ENCODE results near the gene UGT1A8.

UGT1A8 gene

DNA sequence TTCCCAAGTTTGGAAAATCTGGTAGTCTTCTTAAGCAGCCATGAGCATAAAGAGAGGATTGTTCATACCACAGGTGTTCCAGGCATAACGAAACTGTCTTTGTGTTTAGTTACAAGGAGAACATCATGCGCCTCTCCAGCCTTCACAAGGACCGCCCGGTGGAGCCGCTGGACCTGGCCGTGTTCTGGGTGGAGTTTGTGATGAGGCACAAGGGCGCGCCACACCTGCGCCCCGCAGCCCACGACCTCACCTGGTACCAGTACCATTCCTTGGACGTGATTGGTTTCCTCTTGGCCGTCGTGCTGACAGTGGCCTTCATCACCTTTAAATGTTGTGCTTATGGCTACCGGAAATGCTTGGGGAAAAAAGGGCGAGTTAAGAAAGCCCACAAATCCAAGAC lies 154.7 kb downstream of the UGT1A8 start:
- no peak for DNase-seq

DNA sequence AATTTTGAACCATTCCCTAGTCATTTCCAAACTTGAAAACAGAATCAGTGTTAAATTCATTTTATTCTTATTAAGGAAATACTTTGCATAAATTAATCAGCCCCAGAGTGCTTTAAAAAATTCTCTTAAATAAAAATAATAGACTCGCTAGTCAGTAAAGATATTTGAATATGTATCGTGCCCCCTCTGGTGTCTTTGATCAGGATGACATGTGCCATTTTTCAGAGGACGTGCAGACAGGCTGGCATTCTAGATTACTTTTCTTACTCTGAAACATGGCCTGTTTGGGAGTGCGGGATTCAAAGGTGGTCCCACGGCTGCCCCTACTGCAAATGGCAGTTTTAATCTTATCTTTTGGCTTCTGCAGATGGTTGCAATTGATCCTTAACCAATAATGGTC lies 155.2 kb downstream of the UGT1A8 start:
- DNase-seq = no peak

DNA sequence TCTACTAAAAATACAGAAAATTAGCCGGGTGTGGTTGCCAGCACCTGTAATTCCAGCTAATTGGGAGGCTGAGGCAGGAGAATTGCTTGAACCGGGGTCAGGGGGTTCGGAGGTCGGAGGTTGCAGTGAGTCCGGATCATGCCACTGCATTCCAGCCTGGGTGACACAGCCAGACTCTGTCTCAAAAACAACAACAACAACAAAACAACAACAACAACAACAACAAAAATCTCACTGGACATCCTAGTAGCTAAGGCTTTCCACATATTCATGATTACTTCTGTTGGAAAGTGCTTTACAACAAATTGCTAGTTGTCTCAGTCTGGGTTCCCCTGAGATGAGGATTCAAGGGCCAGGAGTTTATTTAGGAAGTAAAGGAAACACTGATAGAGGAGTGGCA lies 156.4 kb downstream of the UGT1A8 start:
- no peak for DNase-seq

DNA sequence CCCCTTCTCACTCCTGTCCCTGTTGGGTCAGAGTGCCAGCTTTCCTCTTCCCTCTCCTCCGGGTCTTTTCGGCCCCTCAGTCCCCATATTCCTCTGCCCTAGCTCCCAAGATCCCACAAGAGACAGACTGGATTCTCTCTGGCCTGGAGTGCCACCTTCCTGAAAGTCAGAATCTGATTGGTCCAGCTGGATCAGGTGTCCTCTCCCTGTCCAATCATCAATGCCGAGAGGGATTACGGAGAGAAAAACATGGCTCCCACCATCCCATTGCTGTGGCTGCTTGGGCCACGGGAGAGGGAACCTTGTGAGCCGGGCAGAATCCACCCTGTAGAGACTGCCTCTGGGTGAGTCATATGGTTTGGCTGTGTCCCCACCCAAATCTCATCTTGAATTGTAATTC lies 158.0 kb downstream of the UGT1A8 start:
- DNase-seq = no peak

DNA sequence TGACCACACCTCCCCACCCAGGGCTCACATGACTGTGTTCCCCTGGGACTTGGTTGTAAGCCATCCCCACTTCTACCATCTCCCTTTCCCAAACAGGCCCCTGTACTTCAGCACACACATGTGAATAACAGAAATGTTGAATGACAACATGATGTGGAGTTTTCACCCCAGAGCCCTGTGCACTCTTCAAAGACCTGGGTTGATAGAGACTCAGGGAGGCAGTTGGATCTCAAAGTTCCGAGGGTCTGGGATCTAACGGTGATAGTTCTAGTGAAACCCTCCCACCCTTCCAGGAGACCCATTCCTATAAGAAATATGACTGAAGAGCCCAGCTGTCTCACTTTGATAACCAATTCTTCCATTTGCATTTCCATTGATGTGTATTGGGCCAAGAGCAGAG lies 160.6 kb downstream of the UGT1A8 start, which contains the start of gene MROH2A:
Gene MROH2A, plus strand, starts transcription at position 301 of the 400 bp plus-strand sequence. CDS start 1,029 bp downstream, outside the sequence.
- no peak for DNase-seq

DNA sequence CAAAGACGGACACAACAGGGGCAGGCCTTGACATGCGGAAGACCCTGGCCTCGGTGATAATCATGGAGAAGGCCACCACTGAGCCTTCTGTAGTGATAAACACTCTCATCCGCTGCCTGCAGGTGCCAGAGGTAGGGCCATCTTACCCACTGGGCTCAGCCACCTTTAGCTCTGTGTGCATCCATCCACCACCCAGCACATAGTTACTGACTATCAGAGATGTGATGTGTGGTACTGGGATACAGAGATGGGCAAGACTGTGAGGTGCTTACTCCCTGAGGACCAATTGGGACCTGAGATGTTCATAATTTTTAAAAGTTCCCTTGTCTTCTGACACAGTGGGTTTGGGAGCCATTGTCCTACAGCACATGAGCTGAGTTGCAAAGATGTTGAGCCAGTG lies 162.3 kb downstream of the UGT1A8 start:
- DNase-seq = no peak

DNA sequence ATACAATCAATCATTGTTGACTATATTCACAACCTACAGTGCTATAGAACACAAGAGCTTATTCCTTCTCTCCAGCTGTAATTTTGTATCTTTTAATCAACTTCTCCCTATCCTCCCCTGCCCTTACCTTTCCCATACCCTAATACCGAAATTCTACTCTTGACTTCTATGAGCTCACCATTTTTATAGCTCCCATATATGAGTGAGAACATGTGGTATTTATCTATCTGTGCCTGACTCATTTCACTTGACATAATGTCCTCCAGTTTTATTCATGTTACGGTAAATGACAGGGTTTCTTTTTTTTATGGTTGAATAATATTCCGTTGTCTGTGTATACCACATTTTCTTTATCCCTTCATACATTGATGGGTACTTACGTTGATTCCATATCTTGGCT lies 163.3 kb downstream of the UGT1A8 start:
- no peak for DNase-seq

DNA sequence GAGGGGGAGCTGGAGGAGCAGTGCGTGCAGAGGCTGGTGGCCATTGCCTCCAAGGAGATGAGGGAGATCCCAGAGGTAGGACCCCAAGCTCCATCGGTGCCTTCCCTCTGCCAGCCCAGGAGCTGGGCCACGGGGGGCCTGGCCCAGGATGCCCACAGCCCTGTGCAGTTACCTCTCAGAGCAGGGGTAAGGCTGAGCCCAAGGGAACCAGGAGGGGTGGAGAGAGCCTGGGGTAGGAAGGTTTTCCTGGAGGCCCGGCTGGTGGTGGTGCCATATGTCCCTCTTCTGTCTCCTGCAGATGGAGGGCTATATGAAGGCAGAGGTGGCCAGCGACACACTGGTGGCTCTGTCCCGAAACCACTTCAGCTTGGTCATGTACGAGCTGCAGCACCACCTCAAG lies 172.1 kb downstream of the UGT1A8 start:
- DNase-seq = no peak

DNA sequence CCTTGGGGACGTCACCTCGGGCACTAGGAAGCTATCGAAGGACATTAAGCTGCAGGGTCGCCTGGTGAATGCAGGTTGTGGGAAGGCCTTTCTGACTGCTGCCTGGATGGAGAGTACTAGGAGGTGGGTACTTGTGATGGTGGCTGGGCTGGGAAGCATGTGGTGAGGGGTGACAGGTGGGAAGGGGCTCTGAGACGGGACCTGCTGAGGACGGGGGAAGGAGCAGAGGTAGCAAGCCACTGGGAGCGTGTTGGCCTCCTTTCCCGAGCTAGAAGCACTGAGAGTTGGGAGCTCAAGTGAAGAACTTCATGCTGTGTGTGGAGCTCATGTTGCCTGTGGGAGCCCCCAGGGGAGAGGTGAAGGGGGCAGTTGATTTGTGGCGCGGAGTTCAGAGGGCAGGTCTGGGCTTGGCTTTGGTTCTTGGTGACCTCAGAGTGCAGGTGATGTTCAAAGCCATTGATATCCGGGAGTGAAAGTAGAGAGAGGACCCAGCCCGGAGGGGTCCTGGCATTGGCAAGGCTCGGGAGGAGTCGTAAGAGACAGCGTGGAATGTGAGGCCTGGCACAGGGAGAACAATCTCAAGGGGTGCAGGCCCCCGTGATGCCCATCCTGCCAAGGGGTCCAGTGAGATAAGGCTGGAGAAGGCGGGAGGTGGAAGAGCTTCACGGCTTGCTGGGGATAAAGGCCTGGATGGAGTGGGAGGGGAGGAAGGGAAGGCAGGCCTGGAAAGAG lies 173.9 kb downstream of the UGT1A8 start:
- DNase-seq = no peak

DNA sequence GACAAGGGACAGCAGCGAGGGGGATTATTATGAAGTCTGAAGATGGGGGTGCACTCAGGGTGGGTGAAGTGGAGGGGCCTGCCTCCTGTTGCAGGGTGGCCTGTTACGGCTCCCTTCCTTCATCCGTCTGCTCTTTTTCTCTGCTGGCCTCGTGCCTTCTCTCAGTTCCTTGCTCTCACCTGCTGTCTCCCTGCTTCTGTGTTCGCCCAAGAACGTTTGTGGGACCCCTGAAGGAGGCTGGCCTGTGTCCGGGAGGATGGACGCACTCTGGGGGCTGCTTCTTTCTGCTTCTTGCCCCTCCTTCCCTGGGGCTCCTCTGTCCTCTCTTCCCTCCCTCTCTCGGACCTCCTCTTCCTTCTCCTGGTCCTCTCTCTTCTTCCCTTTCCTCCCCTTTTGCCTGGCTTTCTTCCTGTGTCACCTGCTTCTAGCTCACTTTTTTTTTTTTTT lies 174.5 kb downstream of the UGT1A8 start:
- no peak for DNase-seq

DNA sequence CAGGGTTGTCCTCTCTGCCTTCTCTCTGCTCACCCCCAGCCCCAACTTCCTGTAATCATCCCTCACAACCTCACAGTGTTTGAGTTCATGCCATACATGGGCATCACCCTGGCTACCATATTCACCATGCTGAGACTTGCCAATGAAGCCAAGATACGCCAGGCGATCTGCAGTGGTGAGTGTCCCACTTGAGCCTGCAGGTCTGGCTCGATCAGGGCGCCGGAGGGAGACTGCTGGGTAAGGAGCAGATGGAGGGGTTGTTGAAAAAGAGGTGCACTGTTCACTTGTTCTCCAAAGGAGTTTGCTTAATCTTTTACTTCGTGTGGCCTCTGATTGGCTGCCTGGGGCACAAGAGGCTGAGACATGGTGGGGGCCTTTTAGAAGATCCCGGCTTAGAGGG lies 175.3 kb downstream of the UGT1A8 start:
- DNase-seq = no peak

DNA sequence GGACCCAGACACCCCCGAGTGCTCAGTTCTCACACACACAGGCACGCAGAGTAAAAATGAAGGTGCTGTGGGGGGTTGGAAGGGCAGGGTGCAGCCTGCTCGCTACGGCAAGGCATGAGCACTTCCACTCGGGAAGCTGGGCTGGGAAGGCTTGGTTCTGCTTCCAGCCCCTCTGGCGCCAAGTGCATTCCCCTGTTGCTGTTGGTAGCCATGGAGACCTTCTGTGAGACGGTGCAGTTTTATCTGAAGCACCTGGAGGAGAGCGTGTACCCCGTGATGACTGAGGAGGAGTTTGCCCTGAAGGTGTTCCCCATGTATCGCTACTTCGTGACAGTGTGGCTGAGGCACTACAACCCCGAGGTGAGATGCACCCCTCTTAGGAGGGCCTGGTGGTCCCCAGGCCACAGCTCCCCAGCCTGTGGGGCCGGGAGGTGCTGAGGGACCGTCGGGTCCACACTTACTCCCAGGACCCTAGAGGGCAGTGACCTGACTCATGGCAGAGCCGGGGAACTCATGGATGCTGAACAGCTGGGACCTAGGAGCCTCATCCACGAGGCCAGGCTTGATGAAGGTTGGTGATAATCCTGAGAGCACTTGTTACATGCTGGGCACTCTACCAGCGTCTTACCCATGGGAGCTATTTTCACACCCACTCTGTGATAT lies 176.2 kb downstream of the UGT1A8 start:
- no peak for DNase-seq

DNA sequence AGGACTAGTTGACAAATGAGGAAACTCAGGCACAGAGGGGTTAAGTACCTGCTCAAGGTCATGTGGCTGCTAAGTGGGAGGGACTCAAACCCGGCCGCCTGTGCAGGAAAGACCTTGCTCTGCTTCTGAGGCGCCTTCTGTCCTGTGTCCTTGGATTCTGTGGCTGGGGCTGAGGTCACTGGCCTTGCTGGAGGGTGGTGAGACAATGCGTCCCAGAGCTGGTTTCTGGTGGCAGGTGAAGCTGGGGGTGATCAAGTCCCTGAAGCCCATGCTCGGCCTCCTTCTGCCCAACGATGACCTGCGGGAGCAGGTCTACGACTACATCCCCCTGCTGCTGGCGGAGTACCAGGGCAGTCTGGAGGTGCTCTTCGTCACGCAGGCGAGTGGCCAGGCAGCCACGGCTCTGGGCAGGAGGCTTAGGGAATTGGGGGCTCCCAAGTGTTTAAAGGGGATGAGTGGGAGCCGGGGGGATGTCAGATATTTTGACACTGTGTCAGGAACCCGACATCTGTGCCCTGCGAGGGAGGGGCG lies 176.8 kb downstream of the UGT1A8 start:
- DNase-seq = no peak

DNA sequence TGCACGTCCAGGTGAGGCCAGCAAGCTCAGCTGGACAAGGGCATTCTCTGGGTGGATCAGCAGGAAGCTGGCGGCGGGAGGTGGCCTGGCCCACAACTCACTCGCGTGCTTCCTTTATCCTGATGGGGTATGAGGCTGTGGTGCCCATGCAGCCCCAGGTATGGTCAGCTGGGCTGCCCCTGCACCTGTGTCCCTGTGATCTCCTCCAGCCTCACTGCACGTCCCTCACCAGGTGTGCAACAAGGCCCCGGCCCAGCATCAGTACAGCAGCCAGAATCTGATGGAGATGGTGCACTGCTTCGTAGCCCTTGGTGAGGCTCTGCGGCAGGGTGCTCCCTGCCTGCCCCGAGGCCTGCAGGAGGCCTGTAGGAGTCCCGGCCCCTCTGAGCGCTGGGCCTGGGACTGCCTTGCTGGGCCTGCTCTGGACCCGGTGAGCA lies 178.3 kb downstream of the UGT1A8 start:
- no peak for DNase-seq

DNA sequence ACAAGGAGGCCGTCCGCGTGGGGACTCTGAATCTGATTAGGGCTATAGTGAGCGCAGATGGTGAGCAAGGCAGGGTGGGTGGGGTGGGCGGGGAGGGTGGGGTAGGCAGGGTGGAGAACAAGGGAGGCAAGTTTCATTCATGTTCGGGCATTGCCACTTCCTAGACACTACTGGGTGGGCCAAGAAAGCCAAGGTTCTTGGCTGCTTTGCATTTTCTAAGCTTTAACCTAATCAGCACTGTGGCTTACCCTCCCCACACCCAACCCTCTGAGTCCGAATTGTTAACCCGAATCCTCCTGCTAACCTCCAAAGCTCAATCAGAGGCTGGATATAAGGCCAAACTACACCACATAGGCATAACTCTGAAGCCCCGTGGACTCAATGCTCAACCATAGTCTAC lies 178.8 kb downstream of the UGT1A8 start:
- DNase-seq = no peak

DNA sequence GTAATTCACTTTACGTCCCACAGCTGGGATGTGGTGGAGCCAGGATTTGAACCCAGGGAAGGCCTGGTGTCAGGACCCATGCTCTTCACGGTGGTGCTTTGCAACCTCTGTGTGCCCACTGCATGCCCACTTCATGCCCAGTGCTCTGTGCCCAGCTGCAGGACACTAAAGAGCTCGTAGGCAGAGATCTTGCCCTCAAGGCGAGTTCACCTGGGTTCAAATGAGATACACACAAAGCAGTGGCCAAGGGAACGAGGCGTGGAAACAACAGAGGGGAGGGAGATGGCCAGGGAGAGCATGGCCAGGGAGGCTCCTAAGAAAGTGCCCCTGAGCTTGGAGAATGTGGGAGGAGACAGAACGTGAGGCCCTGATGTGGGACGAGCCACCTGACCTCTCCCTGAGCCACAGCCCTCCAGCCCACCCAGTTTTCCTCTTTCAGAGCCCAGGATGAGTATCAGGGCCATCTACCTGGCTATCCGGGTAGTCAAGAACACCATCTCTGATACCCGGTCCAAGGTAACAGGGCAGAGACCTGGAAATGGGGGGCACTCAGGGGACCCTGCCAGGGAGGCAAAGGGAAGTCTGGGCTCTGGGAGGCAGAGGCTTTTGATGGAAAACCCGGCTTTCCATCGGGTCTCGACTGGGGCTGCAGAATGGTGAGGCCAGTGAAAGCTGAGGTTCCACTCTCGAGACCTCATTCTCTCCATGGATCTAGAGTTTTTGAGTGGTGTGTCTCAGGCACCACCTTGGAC lies 181.1 kb downstream of the UGT1A8 start:
- DNase-seq = no peak

DNA sequence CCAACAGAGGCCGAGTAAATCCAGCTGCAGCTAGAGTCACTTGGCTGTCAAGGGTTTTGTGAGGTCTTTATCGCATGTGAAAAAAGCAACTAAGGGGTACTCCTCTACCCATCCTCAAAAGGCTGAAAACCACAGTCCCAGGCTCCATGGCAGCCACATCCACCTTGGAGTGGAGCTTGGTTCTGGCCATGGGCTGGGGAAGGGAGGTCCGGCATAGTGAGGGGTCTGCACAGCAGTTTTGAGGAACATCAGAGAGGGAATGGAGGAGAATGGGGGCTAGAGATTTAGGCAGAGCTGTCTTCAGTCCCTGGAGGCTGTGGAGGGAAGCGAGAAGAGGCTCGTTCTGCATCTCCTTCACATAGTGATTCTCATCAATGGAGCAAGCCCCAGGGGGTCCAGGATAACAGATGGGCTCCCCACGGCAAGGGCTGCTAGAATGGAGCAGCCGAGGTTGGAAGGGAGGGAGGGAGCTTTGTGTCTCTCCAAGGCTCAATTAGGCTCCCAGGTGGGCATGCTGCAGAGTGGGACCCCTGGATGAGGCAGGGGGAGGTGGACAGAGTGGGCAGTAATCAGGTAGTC lies 181.7 kb downstream of the UGT1A8 start:
- no peak for DNase-seq

DNA sequence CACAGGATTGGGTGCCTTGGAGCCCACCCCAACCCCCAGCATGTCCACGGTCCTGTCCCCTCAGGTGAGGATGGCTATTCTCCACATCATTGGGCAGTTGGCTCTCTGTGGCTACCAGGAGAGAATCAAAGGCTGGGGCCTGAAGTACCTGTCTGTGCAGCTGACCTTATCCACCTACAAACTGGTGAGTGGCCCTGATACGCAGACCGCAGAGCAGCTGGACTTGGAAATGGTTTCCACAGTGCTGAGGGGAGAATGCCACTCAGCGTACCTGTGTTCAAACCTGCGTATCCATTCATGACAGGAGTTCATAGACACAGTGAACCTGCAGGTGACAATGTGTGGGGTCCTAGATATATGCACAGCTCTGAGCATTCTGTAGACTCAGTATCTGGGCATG lies 182.3 kb downstream of the UGT1A8 start:
- DNase-seq = no peak

DNA sequence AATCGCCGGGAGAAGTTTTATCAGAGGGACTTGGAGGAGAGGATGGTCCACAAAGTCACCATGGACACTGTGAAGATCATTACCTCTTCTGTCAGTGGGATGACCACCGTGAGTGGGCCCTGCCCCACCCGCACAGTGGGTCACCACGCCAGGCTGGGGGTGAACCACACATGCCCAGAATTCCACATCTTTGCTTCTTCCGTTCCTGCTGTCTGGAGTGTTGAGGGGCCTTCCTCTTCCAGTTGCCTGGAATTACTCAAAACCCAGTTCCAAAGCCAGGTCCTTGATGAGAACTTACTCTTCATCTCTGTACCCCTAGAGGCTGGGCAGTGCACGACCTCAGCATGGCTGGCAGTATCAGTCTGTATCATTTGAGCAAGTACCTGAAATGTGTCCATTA lies 182.8 kb downstream of the UGT1A8 start:
- DNase-seq = no peak

DNA sequence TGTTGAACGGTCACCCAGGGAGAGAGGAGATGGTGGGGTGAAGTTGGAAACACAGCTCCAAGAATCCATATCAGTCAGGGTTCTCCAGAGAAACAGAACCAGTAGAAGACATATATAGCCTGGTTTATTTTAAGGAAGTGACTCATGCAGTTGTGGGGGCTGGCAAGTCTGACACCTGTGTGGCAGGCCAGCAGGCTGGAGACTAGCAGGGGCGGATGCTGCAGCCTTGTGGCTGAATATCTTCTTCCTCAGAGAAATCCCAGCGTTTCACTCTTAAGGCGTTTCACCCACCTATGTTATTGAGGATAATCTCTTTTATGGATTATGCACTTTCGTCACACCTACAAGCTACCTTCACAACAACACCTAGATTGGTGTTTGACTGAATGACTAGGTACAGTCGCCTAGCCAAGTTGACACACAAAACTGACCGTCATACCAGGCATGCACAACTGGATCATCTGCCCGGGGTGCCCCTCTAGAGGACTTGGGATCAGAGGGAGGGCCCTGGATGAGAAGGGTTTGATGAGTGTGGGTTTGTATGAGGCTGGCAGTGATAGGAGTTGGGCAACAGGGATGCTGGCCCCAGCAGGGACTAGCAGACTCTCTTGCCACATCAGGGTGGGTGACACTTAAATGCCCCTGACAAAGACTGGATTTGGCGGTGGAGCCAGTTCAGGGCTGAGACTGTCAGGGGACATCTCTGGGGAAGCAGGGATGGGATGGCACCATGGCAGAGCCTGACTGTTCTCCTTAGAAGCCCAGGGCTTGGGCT lies 184.1 kb downstream of the UGT1A8 start:
- no peak for DNase-seq

DNA sequence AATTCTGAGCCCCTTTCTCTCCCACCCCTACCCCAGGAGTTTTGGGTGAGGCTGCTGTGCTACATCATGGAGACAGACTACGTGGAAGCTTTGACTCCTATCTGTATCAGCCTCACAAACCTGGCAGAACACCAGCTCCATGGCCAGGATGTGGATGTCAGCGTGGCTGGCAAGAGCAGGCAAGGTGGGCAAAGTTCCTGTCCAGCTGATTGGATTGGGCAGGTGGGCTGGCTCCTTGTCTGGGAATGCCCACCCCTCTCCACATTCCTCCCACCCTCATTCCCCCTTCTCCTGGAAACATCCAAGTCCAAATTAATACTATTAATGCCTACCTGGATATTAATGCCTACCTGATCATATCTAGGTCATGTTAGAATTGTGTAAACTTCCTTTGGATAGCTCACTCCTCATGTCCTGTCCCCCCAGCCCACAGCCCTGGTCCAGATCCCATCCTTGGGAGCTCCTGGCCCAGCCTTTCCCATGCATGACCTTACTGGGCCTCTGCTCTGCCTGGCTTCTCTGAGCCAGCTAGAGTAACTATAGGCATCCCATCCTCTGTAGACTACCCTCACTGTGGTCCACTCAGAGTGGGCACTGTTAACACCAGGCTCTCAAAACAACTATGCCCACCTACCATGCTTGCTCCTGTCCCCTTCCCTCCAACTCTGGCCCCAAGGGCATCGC lies 184.8 kb downstream of the UGT1A8 start:
- DNase-seq = no peak
